NOMO-1 (cell line): ENCODE data around the gene ACTC1.

Experiments used
- DNase-seq, 2 experiments: peaks; one replicate each; lab custom pipeline; 2025; ENCODE audit not compliant: unreplicated experiment in 2 of 2; lab: John Stamatoyannopoulos, UW

ACTC1 gene

GRCh38 chr15:34759992-34760391, 35.4 kb downstream of the ACTC1 start:
- DNase-seq, result no peak

- DNase-seq, result no peak
These were observed 36.0 kb downstream of the ACTC1 start for GRCh38 chr15:34759347-34759746.

- DNase-seq, result no peak
These were observed 38.1 kb downstream of the ACTC1 start for GRCh38 chr15:34757262-34757661.

GRCh38 chr15:34755419-34755773, 40.0 kb downstream of the ACTC1 start:
- DNase-seq, result no peak

GRCh38 chr15:34754674-34755418, 40.5 kb downstream of the ACTC1 start, which contains the start of gene GJD2:
Gene GJD2, minus strand, starts transcription at chr15:34754998. Its CDS starts 510 bp downstream, at chr15:34754488.
- DNase-seq, result no peak

GRCh38 chr15:34754171-34754601, 41.2 kb downstream of the ACTC1 start:
- DNase-seq, result no peak

- no peak for DNase-seq
These were observed 42.0 kb downstream of the ACTC1 start for GRCh38 chr15:34753236-34753894.

- DNase-seq, result no peak
These were observed 45.7 kb downstream of the ACTC1 start for GRCh38 chr15:34749691-34750090.
